ENCODE measurements around the gene NEDD1. TPM values are rescaled to one million over a fixed set of nuclear protein-coding genes. Genes with fewer than 3 reads are reported as not detected.
A peak's percentile ranks its signal among the peaks of the same experiment; 100 is the strongest.

NEDD1 gene
- total RNA-seq, 1 experiment from 2014 or later: 17.2 TPM

DNA sequence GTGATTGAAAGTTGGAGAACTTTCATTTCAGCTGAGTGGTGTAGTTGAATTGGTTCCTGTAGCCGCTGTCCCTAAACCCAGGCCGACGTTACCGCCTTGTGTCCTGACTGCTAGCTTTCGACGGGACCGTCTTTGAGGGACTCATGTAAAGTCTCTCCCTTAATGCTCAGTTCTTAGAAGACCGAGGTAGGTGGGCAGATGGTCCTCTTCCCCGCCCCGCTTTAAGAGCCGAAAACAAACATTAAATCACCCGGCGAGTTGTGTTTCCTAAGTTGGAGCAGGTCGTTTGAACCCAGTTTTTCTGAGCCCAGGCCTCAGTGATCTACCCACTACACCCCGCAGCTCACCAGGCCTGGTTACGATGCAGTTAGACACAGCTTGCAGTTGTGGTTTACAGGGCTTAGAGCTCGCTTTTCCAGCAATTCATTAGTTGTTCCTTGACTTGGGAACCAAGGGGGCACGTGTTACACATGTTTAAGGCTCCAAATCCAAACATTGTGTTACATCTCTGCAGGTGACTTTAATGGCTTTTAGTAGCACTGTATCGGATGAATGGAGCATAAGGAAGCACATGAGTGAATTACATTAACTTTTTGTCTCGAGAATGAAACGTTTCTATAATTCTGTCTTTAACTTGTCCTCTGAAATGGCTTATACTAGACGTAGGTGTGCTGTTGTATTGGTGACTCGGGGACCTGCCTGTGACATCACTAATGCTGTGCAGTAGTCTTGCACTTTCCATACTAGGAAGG, 790 bp downstream of the NEDD1 start:
- Histone ChIP-seq H2BK120ac (ENCODE audit: low read depth, low read length, poor library complexity, severe bottlenecking) (no peak overlapping the region), H3K79me1 (ENCODE audit: insufficient read depth, low read depth, low read length, poor library complexity, severe bottlenecking) (no peaks in the 10 kb centered on the region), H3K23me2 (ENCODE audit: insufficient read length, low read depth, low read length, poor library complexity, severe bottlenecking) (peaks cover 2% of the 10 kb centered on the region), H3K27me3 (ENCODE audit: insufficient read depth, low read length) (no peaks in the 10 kb centered on the region), H3K4me1 (ENCODE audit: insufficient read depth, low read length) (no peaks in the 10 kb centered on the region; the same call in 1 of the 2 replicates), H3K4ac (ENCODE audit: low read depth, low read length) (no peak overlapping the region), H3K23ac (ENCODE audit: insufficient read length, low read depth, low read length) (no peak overlapping the region), H2BK15ac (ENCODE audit: low read depth, low read length) (no peak overlapping the region), H3K18ac (ENCODE audit: insufficient read length, low read depth, low read length) (no peak overlapping the region), H3T11ph (ENCODE audit: low read length) (no peak overlapping the region), H2BK20ac (ENCODE audit: low read depth, low read length, poor library complexity, severe bottlenecking) (no peak overlapping the region), H3K9me3 (ENCODE audit: control insufficient read depth, low read depth, low read length) (no peaks in the 10 kb centered on the region), H4K8ac (replicated peaks; ENCODE audit: insufficient read length, low read depth, low read length) (no peak overlapping the region), H4K91ac (ENCODE audit: insufficient read length, low read depth, low read length) (no peak overlapping the region), H4K5ac (ENCODE audit: insufficient read length, low read depth, low read length) (no peak overlapping the region), H3K56ac (ENCODE audit: insufficient read length, low read depth, low read length) (no peak overlapping the region), H3K4me2 (ENCODE audit: insufficient read depth, insufficient read length, low read length) (peak overlapping the region; percentile 77), H4K20me1 (ENCODE audit: control insufficient read depth, insufficient read depth, insufficient read length) (no peaks in the 10 kb centered on the region), H3K14ac (ENCODE audit: insufficient read depth, low read length) (peak overlapping the region; percentile 1; the same call in 1 of the 2 replicates), H3K79me2 (ENCODE audit: insufficient read depth, low read length) (no peaks in the 10 kb centered on the region), H2BK12ac (ENCODE audit: insufficient read length, low read depth, low read length) (no peak overlapping the region), H2AK5ac (ENCODE audit: insufficient read length, low read length) (no peak overlapping the region), H2AFZ (ENCODE audit: low read length) (no peak overlapping the region), H3K9ac (ENCODE audit: extremely low read depth, insufficient read length, low read length) (peak overlapping the region; percentile 79), H3K27ac (ENCODE audit: insufficient read length, low read depth, low read length) (no peak overlapping the region), H2BK5ac (ENCODE audit: insufficient read length, low read length) (no peak overlapping the region)
- Mint-ChIP-seq H3K27ac (peak overlapping the region; percentile 89 to 97 (median 89)), H3K27me3 (ENCODE audit: low read depth) (no peaks in the 10 kb centered on the region), H3K9me3 (no peaks in the 10 kb centered on the region; a peak in 1 of 5 replicates), H3K4me1 (peaks cover 25 to 27% of the 10 kb centered on the region in 2 experiments), H3K4me3 (peak overlapping the region; percentile 83 to 92), H3K36me3 (ENCODE audit: insufficient read depth in 1 of 3, low read depth in 3 of 3) (peaks cover 1 to 11% (median 5%) of the 10 kb centered on the region in 3 experiments; a peak in 3 of 7 replicates)
- TF ChIP-seq, protein P1, sequence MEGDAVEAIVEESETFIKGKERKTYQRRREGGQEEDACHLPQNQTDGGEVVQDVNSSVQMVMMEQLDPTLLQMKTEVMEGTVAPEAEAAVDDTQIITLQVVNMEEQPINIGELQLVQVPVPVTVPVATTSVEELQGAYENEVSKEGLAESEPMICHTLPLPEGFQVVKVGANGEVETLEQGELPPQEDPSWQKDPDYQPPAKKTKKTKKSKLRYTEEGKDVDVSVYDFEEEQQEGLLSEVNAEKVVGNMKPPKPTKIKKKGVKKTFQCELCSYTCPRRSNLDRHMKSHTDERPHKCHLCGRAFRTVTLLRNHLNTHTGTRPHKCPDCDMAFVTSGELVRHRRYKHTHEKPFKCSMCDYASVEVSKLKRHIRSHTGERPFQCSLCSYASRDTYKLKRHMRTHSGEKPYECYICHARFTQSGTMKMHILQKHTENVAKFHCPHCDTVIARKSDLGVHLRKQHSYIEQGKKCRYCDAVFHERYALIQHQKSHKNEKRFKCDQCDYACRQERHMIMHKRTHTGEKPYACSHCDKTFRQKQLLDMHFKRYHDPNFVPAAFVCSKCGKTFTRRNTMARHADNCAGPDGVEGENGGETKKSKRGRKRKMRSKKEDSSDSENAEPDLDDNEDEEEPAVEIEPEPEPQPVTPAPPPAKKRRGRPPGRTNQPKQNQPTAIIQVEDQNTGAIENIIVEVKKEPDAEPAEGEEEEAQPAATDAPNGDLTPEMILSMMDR (conservative IDR thresholded peaks at IDR 0.05): no peak
- no CpG with 5 or more reads among the region's 23 CpGs for WGBS (ENCODE audit: extremely low coverage, insufficient read length, low lambda C conversion rate)
- peak; percentile 52 for DNase-seq

Data from H9 (cell line).